GM12878 (cell line): Measurements from ENCODE around the gene GPC5. TPM values are rescaled to one million over a fixed set of nuclear protein-coding genes. Genes with fewer than 3 reads are reported as not detected.

ENCODE experiments used
- ATAC-seq: fragments of 200-7000 bp; cut with Tn5 transposase; 3 replicates; pipeline ENCODE4 v1.9.1; 2020; ENCODE audit warnings: mild to moderate bottlenecking, moderate library complexity
- BruUV-seq: library from RNA; stranded (reverse); fragments of 400-500 nt; replicated peaks from 2 replicates; lab custom pipeline; 2021; lab: Mats Ljungman, UMichigan
- CTCF ChIA-PET: fragments of 300-600 bp; sonication (Branson Sonifier 250); formaldehyde crosslinking; extraction: SDS; loops from one replicate; lab custom pipeline; 2021; ENCODE audit warnings: inconsistent platforms; lab: Yijun Ruan, JAX
- POLR2A ChIA-PET: fragments of 350-600 bp; formaldehyde crosslinking; extraction: SDS; loops from one replicate; lab custom pipeline; 2021; ENCODE audit warnings: inconsistent platforms; lab: Charles Lee
- RAD21 ChIA-PET: fragments of 300-600 bp; sonication (Branson Sonifier 250); formaldehyde crosslinking; loops from one replicate; lab custom pipeline; 2023; ENCODE audit warnings: antibody characterized with exemption; ENCODE audit not compliant: unreplicated experiment; lab: Charles Lee
- SMC1A ChIA-PET: fragments of 300-600 bp; sonication (Branson Sonifier 250); formaldehyde crosslinking; loops from one replicate; lab custom pipeline; 2023; ENCODE audit not compliant: unreplicated experiment, uncharacterized antibody; lab: Charles Lee
- DNase-seq: peaks from one replicate; pipeline ENCODE4 v3.0.0-alpha.2; 2011; ENCODE audit warnings: low read depth, low spot score
- FAIRE-seq: peaks from 3 replicates; lab custom pipeline; 2011; peaks lifted over from hg19 to GRCh38; lab: Jason Lieb, UNC
- H2AFZ ChIP-seq: 2 replicates; pipeline ENCODE4 v1.6.0; 2011; ENCODE audit warnings: low read depth, low read length, control low read depth; ENCODE audit not compliant: control insufficient read depth
- H3K27ac ChIP-seq: 2 replicates; pipeline ENCODE4 v1.5.1; 2011; ENCODE audit warnings: control low read depth; ENCODE audit not compliant: control insufficient read depth, insufficient read depth
- H3K27me3 ChIP-seq, 2 experiments: replicated peaks in 1 of 2; 2 replicates each; pipeline versions ENCODE4 v1.6.0 to v1.6.1; 2011; ENCODE audit warnings: low read length in 1 of 2; ENCODE audit not compliant: control insufficient read depth in 2 of 2, insufficient read depth in 2 of 2
- H3K36me3 ChIP-seq, 2 experiments: 2 replicates each; pipeline ENCODE4 v1.5.1; 2011; ENCODE audit warnings: low read length in 1 of 2; ENCODE audit not compliant: control insufficient read depth in 2 of 2, insufficient read depth in 2 of 2
- H3K4me1 ChIP-seq: 2 replicates; pipeline ENCODE4 v1.6.1; 2011; ENCODE audit warnings: mild to moderate bottlenecking, low read length, moderate library complexity, mixed read lengths; ENCODE audit not compliant: control insufficient read depth, insufficient read depth
- H3K4me2 ChIP-seq: 2 replicates; pipeline ENCODE4 v1.6.0; 2011; ENCODE audit warnings: control low read depth; ENCODE audit not compliant: control insufficient read depth, insufficient read depth
- H3K4me3 ChIP-seq: fragments of 200-600 bp; sonication (generic); 2 replicates; pipeline ENCODE4 v1.5.1; 2016
- H3K79me2 ChIP-seq: 2 replicates; pipeline ENCODE4 v1.6.0; 2011; ENCODE audit warnings: low read length; ENCODE audit not compliant: control insufficient read depth, insufficient read depth
- H3K9ac ChIP-seq: 2 replicates; pipeline ENCODE4 v1.8.0; 2011; ENCODE audit warnings: low read length, control low read depth, mixed read lengths; ENCODE audit not compliant: control insufficient read depth, insufficient read depth
- H3K9me3 ChIP-seq: replicated peaks from 3 replicates; pipeline ENCODE4 v1.5.1; 2011; ENCODE audit warnings: mild to moderate bottlenecking, low read length; ENCODE audit not compliant: control insufficient read depth, insufficient read depth
- H4K20me1 ChIP-seq: 2 replicates; pipeline ENCODE4 v1.6.0; 2011; ENCODE audit not compliant: control insufficient read depth, insufficient read depth
- CBFB ChIP-seq: IDR thresholded peaks from 2 replicates; pipeline ENCODE4 v1.6.1; 2016; ENCODE audit warnings: antibody characterized with exemption, low read depth
- E2F8 ChIP-seq: fragments of 450-650 bp; IDR thresholded peaks from 2 replicates; pipeline ENCODE4 v1.6.1; 2018; ENCODE audit warnings: mild to moderate bottlenecking, low read depth, moderate library complexity; ENCODE audit not compliant: partially characterized antibody
- KDM1A ChIP-seq: fragments of 200-600 bp; sonication (generic); IDR thresholded peaks from 2 replicates; pipeline ENCODE4 v1.6.1; 2016; ENCODE audit warnings: borderline replicate concordance
- LARP7 ChIP-seq: fragments of 450-650 bp; IDR thresholded peaks from 2 replicates; pipeline ENCODE4 v1.6.1; 2017; ENCODE audit warnings: mild to moderate bottlenecking
- SP1 ChIP-seq: IDR thresholded peaks from one replicate; pipeline ENCODE4 v1.6.1; 2011; ENCODE audit warnings: low read depth, low read length
- SREBF1 ChIP-seq: IDR thresholded peaks from 2 replicates; pipeline ENCODE4 v1.6.1; 2012; ENCODE audit warnings: mild to moderate bottlenecking, low read length
- TCF3 ChIP-seq: IDR thresholded peaks from 2 replicates; pipeline ENCODE4 v1.6.1; 2012; ENCODE audit warnings: low read depth, mild to moderate bottlenecking, low read length, borderline replicate concordance; ENCODE audit not compliant: insufficient read depth
- ZNF384 ChIP-seq: IDR thresholded peaks from 2 replicates; pipeline ENCODE4 v1.6.1; 2012; ENCODE audit warnings: low read depth, mild to moderate bottlenecking, low read length, improper control_type of control experiment, borderline replicate concordance
- WGBS: methylation state at CpG from one replicate; pipeline ENCODE4 v1.1.6; 2016; ENCODE audit warnings: low lambda C conversion rate; ENCODE audit not compliant: insufficient replicate concordance, insufficient coverage; ENCODE audit errors: missing lambda C conversion rate; 5-methylcytosine and 5-hydroxymethylcytosine counted together
- in situ Hi-C: fragments of 300-500 bp; cut with MboI; formaldehyde crosslinking; loops from 9 replicates; pipeline ENCODE4 v1.14.3; 2018; ENCODE audit warnings: mixed read lengths
- intact Hi-C: fragments of 100-400 bp; cut with micrococcal nuclease; formaldehyde crosslinking; loops from one replicate; pipeline ENCODE4 v1.14.2; 2022; ENCODE audit not compliant: unreplicated experiment
- polyA plus RNA-seq, 11 experiments: library from polyadenylated mRNA; depleted of rRNA in 4 of 11; unstranded in 6 of 11; stranded (reverse) in 5 of 11; fragments of >200 nt; fragmentation: Nextera tagmentation in 4 of 11; fragmentation: Illumina TruSeq in 1 of 11; extraction: Ambion mirVana in 4 of 11; extraction: Trizol in 1 of 11; gene quantifications; 1 replicate in 1 of 11; 2 replicates in 10 of 11; pipeline versions ENCODE4 v1.2.1 to v1.2.3, GENCODE V29; 2011 to 2016; ENCODE audit warnings: inconsistent platforms in 2 of 11, missing spikeins in 2 of 11, low read depth in 1 of 11
- total RNA-seq, 4 experiments: library from RNA; depleted of rRNA in 3 of 4; stranded (reverse); fragments of >200 nt in 3 of 4; fragmentation: Illumina TruSeq in 1 of 4; extraction: Trizol in 1 of 4; gene quantifications; 2 replicates each; pipeline versions ENCODE4 v1.2.1 to v1.2.3, GENCODE V29; 2013 to 2021

Gene GPC5
- total and polyA plus RNA-seq, 10 of the 15 experiments (the other 5 are each of a cell fraction or from before 2014, with no cell fraction given), result 0.05 to 0.87 (median 0.44) TPM; not detected in 1

- 27% methylated on average over 4 of the region's 4 CpGs for WGBS
- H3K36me3 ChIP-seq, result no peaks in the 10 kb centered on the region
- H3K4me3 ChIP-seq, result no peak overlapping the region
- intact Hi-C loops (no loop called here), in situ Hi-C loops (no loop called here)
- no TSS peak for BruUV-seq
- POLR2A ChIA-PET, result no interaction called here
- FAIRE-seq (no peak), DNase-seq (no peak), ATAC-seq (no peak)
- no peak for TF ChIP-seq LARP7
- TF ChIP-seq E2F8, result no peak
- no peak for TF ChIP-seq SREBF1
- no peak for TF ChIP-seq CBFB
- TF ChIP-seq SP1, result no peak
- TF ChIP-seq TCF3, result no peak
- no peak for TF ChIP-seq KDM1A
- TF ChIP-seq ZNF384, result no peak
- H3K9ac ChIP-seq, result no peak overlapping the region
- H3K27ac ChIP-seq, result no peak overlapping the region
- no peaks in the 10 kb centered on the region for H3K27me3 ChIP-seq
- no peaks in the 10 kb centered on the region for H4K20me1 ChIP-seq
- CTCF ChIA-PET, result no interaction called here
- no peak overlapping the region for H2AFZ ChIP-seq
- H3K79me2 ChIP-seq, result no peaks in the 10 kb centered on the region
- RAD21 ChIA-PET, result no interaction called here
- no peak overlapping the region for H3K4me2 ChIP-seq
- SMC1A ChIA-PET, result no interaction called here
- no peaks in the 10 kb centered on the region for H3K4me1 ChIP-seq
- no peaks in the 10 kb centered on the region for H3K9me3 ChIP-seq
Measured at GRCh38 chr13:92390217-92390616, 991.8 kb downstream of the GPC5 start.
